GM21423 (cell line): Measurements from ENCODE around the gene OS9.
"Not testable (repeated sequence)": the region's sequence is repeated elsewhere in the genome, so short reads cannot be mapped to it uniquely, and the experiment has no call there.

Source experiments
- ATAC-seq: cut with Tn5 transposase; IDR thresholded peaks from one replicate; pipeline ENCODE4 v1.9.1; 2021; ENCODE audit warnings: mild to moderate bottlenecking, moderate library complexity; ENCODE audit not compliant: unreplicated experiment

Gene OS9

GRCh38 chr12:57694459-57695019 lies 607 bp downstream of the OS9 start:
- no peak for ATAC-seq

- ATAC-seq: no peak
Observed at GRCh38 chr12:57695770-57696432, 2.0 kb downstream of the OS9 start.

- ATAC-seq: no peak
Observed at GRCh38 chr12:57697076-57697475, 3.1 kb downstream of the OS9 start.

- no peak for ATAC-seq
Observed at GRCh38 chr12:57698414-57698813, 4.5 kb downstream of the OS9 start.

- no peak for ATAC-seq
Observed at GRCh38 chr12:57700317-57700716, 6.4 kb downstream of the OS9 start.

- no peak for ATAC-seq
Observed at GRCh38 chr12:57707250-57707649, 13.3 kb downstream of the OS9 start.

- no peak for ATAC-seq
Observed at GRCh38 chr12:57708296-57708695, 14.4 kb downstream of the OS9 start.

- no peak for ATAC-seq
Observed at GRCh38 chr12:57712701-57713100, 18.8 kb downstream of the OS9 start.

- ATAC-seq: no peak
Observed at GRCh38 chr12:57713209-57713608, 19.3 kb downstream of the OS9 start.

GRCh38 chr12:57715036-57715748 lies 21.3 kb downstream of the OS9 start:
- ATAC-seq: not testable (repeated sequence)

GRCh38 chr12:57715786-57716185 lies 21.9 kb downstream of the OS9 start:
- ATAC-seq: no peak

- ATAC-seq: no peak
Observed at GRCh38 chr12:57716305-57716704, 22.4 kb downstream of the OS9 start.

- no peak for ATAC-seq
Observed at GRCh38 chr12:57717131-57717530, 23.2 kb downstream of the OS9 start.

- no peak for ATAC-seq
Observed at GRCh38 chr12:57717846-57718640, 24.1 kb downstream of the OS9 start.

GRCh38 chr12:57718641-57719528 lies 25.0 kb downstream of the OS9 start:
- no peak for ATAC-seq

- no peak for ATAC-seq
Observed at GRCh38 chr12:57719777-57720605, 26.1 kb downstream of the OS9 start.

GRCh38 chr12:57720606-57721595 lies 27.0 kb downstream of the OS9 start:
- no peak for ATAC-seq

GRCh38 chr12:57721846-57722608 lies 28.1 kb downstream of the OS9 start:
- not testable (repeated sequence) for ATAC-seq
